Breast epithelium (tissue), 4 donors: Measurements from ENCODE around the gene SLC16A14. TPM values are rescaled to one million over a fixed set of nuclear protein-coding genes. Genes with fewer than 3 reads are reported as not detected.

Experiments
- DNase-seq, 2 donors: peaks; one replicate each; pipeline ENCODE4 v3.0.0-alpha.2; 2019; ENCODE audit warnings: low spot score in 2 of 2
- H3K27ac ChIP-seq, 2 donors: fragments of 200-600 bp; sonication (generic) in 1 of 2; one replicate each; pipeline ENCODE4 v1.5.1; 2016 to 2019; ENCODE audit warnings: mild to moderate bottlenecking in 1 of 2
- H3K27me3 ChIP-seq, 2 donors: fragments of 200-600 bp; sonication (generic) in 1 of 2; one replicate each; pipeline versions ENCODE4 v1.5.1 to v1.6.0; 2017 to 2019; ENCODE audit warnings: control low read depth in 1 of 2, mild to moderate bottlenecking in 1 of 2
- H3K36me3 ChIP-seq: fragments of 200-600 bp; one replicate; pipeline ENCODE4 v1.5.1; 2019
- H3K4me1 ChIP-seq, 2 donors: fragments of 200-600 bp; sonication (generic); one replicate each; pipeline ENCODE4 v1.5.1; 2016 to 2019; ENCODE audit warnings: control low read depth in 1 of 2
- H3K4me3 ChIP-seq, 3 donors: fragments of 200-600 bp; sonication (generic); 1 replicate in 2 of 3; 2 replicates in 1 of 3; pipeline ENCODE4 v1.5.1; 2016 to 2019; ENCODE audit warnings: mild to moderate bottlenecking in 3 of 3, moderate library complexity in 2 of 3
- H3K9me3 ChIP-seq, 2 donors: fragments of 200-600 bp; sonication (generic) in 1 of 2; one replicate each; pipeline ENCODE4 v1.5.1; 2016 to 2019; ENCODE audit warnings: control low read depth in 1 of 2
- CTCF ChIP-seq, 3 donors: fragments of 450-650 bp; IDR thresholded peaks; one replicate each; pipeline ENCODE4 v1.5.1; 2016 to 2017; ENCODE audit warnings: antibody characterized with exemption in 3 of 3, mild to moderate bottlenecking in 3 of 3, moderate library complexity in 3 of 3
- POLR2A ChIP-seq: fragments of 450-650 bp; IDR thresholded peaks from one replicate; pipeline ENCODE4 v1.6.1; 2016; ENCODE audit warnings: antibody characterized with exemption, mild to moderate bottlenecking, moderate library complexity
- POLR2AphosphoS5 ChIP-seq, 3 donors: sonication (generic); formaldehyde crosslinking; IDR thresholded peaks; one replicate each; pipeline ENCODE4 v1.6.1; 2017; ENCODE audit warnings: antibody characterized with exemption in 3 of 3
- intact Hi-C: fragments of 100-400 bp; cut with DNase I; formaldehyde crosslinking; loops from one replicate; pipeline ENCODE4 v1.15.1; 2023; ENCODE audit warnings: low total_unique reads
- total RNA-seq, 3 donors: library from RNA; depleted of rRNA; stranded (reverse); fragments of >200 nt; gene quantifications; one replicate each; pipeline ENCODE4 v1.1.0, GENCODE V29; 2016

SLC16A14 gene
- total RNA-seq, 3 donors from 2014 or later: 1.9 to 7.5 (median 2.1) TPM

GRCh38 chr2:230042195-230042594 lies 26.5 kb downstream of the SLC16A14 start:
- no peak for DNase-seq
- intact Hi-C loops: no loop called here
- H3K4me1 ChIP-seq: no peaks in the 10 kb centered on the region
- H3K9me3 ChIP-seq: no peaks in the 10 kb centered on the region
- H3K4me3 ChIP-seq: no peak overlapping the region
- H3K27ac ChIP-seq: no peak overlapping the region
- no peaks in the 10 kb centered on the region for H3K36me3 ChIP-seq
- TF ChIP-seq POLR2A (no peak), CTCF (IDR thresholded peaks at IDR 0.05) (no peak), POLR2AphosphoS5 (IDR thresholded peaks at IDR 0.05) (no peak)
- no peaks in the 10 kb centered on the region for H3K27me3 ChIP-seq

- no peaks in the 10 kb centered on the region for H3K9me3 ChIP-seq
- no peak overlapping the region for H3K27ac ChIP-seq
- no peak for DNase-seq
- TF ChIP-seq CTCF (IDR thresholded peaks at IDR 0.05) (no peak), POLR2AphosphoS5 (IDR thresholded peaks at IDR 0.05) (no peak), POLR2A (no peak)
- H3K36me3 ChIP-seq: no peaks in the 10 kb centered on the region
- no peak overlapping the region for H3K4me3 ChIP-seq
- no peaks in the 10 kb centered on the region for H3K27me3 ChIP-seq
- no peaks in the 10 kb centered on the region for H3K4me1 ChIP-seq
- intact Hi-C loops: no loop called here
Measured at GRCh38 chr2:230023313-230023712, 45.4 kb downstream of the SLC16A14 start.

- Histone ChIP-seq H3K4me3 (no peak overlapping the region), H3K36me3 (no peaks in the 10 kb centered on the region), H3K27me3 (no peaks in the 10 kb centered on the region), H3K4me1 (no peaks in the 10 kb centered on the region), H3K27ac (no peak overlapping the region), H3K9me3 (no peaks in the 10 kb centered on the region)
- TF ChIP-seq POLR2A (no peak), POLR2AphosphoS5 (IDR thresholded peaks at IDR 0.05) (no peak), CTCF (IDR thresholded peaks at IDR 0.05) (no peak)
- DNase-seq: no peak
- intact Hi-C loops: no loop called here
Measured at GRCh38 chr2:230019742-230020141, 49.0 kb downstream of the SLC16A14 start.

GRCh38 chr2:230018153-230018552 lies 50.6 kb downstream of the SLC16A14 start:
- H3K9me3 ChIP-seq: no peaks in the 10 kb centered on the region
- H3K27me3 ChIP-seq: no peaks in the 10 kb centered on the region
- intact Hi-C loops: no loop called here
- TF ChIP-seq POLR2AphosphoS5 (IDR thresholded peaks at IDR 0.05): no peak
- H3K4me1 ChIP-seq: no peaks in the 10 kb centered on the region
- no peaks in the 10 kb centered on the region for H3K36me3 ChIP-seq
- no peak overlapping the region for H3K27ac ChIP-seq
- no peak for DNase-seq
- no peak overlapping the region for H3K4me3 ChIP-seq

- H3K27me3 ChIP-seq: no peaks in the 10 kb centered on the region
- TF ChIP-seq POLR2A (no peak), POLR2AphosphoS5 (IDR thresholded peaks at IDR 0.05) (no peak), CTCF (IDR thresholded peaks at IDR 0.05) (no peak)
- no peaks in the 10 kb centered on the region for H3K9me3 ChIP-seq
- intact Hi-C loops: no loop called here
- DNase-seq: no peak
- no peaks in the 10 kb centered on the region for H3K4me1 ChIP-seq
- H3K36me3 ChIP-seq: no peaks in the 10 kb centered on the region
- H3K27ac ChIP-seq: no peak overlapping the region
- H3K4me3 ChIP-seq: no peak overlapping the region
Measured at GRCh38 chr2:230016844-230017243, 51.9 kb downstream of the SLC16A14 start.

GRCh38 chr2:230012267-230012884 lies 56.3 kb downstream of the SLC16A14 start:
- Histone ChIP-seq H3K9me3 (no peaks in the 10 kb centered on the region), H3K27me3 (no peaks in the 10 kb centered on the region), H3K4me1 (no peaks in the 10 kb centered on the region), H3K4me3 (no peak overlapping the region), H3K27ac (no peak overlapping the region), H3K36me3 (no peaks in the 10 kb centered on the region)
- intact Hi-C loops: no loop called here
- no peak for TF ChIP-seq POLR2A
- no peak for TF ChIP-seq CTCF (IDR thresholded peaks at IDR 0.05)
- TF ChIP-seq POLR2AphosphoS5 (IDR thresholded peaks at IDR 0.05): no peak
- DNase-seq: no peak
